ENCODE data around the gene SLC39A13. TPM values are rescaled to one million over a fixed set of nuclear protein-coding genes. Genes with fewer than 3 reads are reported as not detected.

Gene SLC39A13
- total and polyA plus RNA-seq, 2 of the 4 experiments (the other 2 are of a cell fraction): 32.4 to 144 TPM

GRCh38 chr11:47464483-47464882, 56.1 kb downstream of the SLC39A13 start:
- Histone ChIP-seq H3K27ac (ENCODE audit: insufficient read depth, low read length) (no peak overlapping the region), H3K27me3 (ENCODE audit: control insufficient read depth, insufficient read depth, low read length) (no peaks in the 10 kb centered on the region), H3K4me1 (ENCODE audit: control insufficient read depth, insufficient read depth, low read length) (peaks cover 12% of the 10 kb centered on the region), H3K36me3 (ENCODE audit: control insufficient read depth, insufficient read depth, low read length) (peaks cover 20% of the 10 kb centered on the region), H4K8ac (ENCODE audit: low read depth in 2 of 2, low read length in 2 of 2) (no peak overlapping the region), H2AFZ (replicated peaks; ENCODE audit: low read length, poor library complexity) (no peak overlapping the region), H3K18ac (ENCODE audit: low read depth, low read length) (no peak overlapping the region), H3K4me2 (ENCODE audit: low read depth, low read length) (no peak overlapping the region), H3K9me3 (ENCODE audit: control insufficient read depth, insufficient read depth, low read length) (no peaks in the 10 kb centered on the region), H3K14ac (replicated peaks; ENCODE audit: low read depth, low read length) (no peak overlapping the region), H3K4me3 (ENCODE audit: insufficient read depth, low read depth, low read length) (no peak overlapping the region), H3K4ac (ENCODE audit: low read depth, low read length) (no peak overlapping the region), H3K23ac (ENCODE audit: low read depth, low read length) (no peak overlapping the region), H2AK9ac (replicated peaks; ENCODE audit: low read depth, low read length, poor library complexity) (no peak overlapping the region), H2BK20ac (ENCODE audit: low read depth, low read length) (no peak overlapping the region), H2BK15ac (ENCODE audit: low read depth, low read length) (no peak overlapping the region), H2AK5ac (ENCODE audit: low read depth, low read length) (no peak overlapping the region), H3K56ac (ENCODE audit: extremely low read depth, insufficient read depth, low read length) (no peak overlapping the region), H3K9me1 (ENCODE audit: insufficient read depth, low read length) (peaks cover 12% of the 10 kb centered on the region), H2BK5ac (ENCODE audit: low read depth, low read length, poor library complexity, severe bottlenecking) (no peak overlapping the region), H2BK120ac (ENCODE audit: low read depth, low read length) (no peak overlapping the region), H3K9ac (ENCODE audit: low read depth, low read length) (no peak overlapping the region), H3K79me1 (ENCODE audit: low read depth in 1 of 2, low read length in 2 of 2) (peaks cover 41 to 74% of the 10 kb centered on the region in 2 experiments), H4K20me1 (ENCODE audit: insufficient read depth, low read length) (peaks cover 25% of the 10 kb centered on the region), H4K91ac (ENCODE audit: insufficient read depth, low read depth, low read length) (no peak overlapping the region), H4K5ac (ENCODE audit: low read depth, low read length) (no peak overlapping the region)
- no peak for ATAC-seq (ENCODE audit: low read depth)
- ChIA-PET POLR2A (ENCODE audit: unreplicated experiment) (no interaction called here), CTCF (interaction anchor here (0.6 kb wide), 1 partner anchor 150 kb away, joined by 3 read pairs; no protein-coding TSS in a partner anchor)
- WGBS, 2 experiments (ENCODE audit: extremely low coverage in 2 of 2, insufficient read length in 1 of 2): no CpG with 5 or more reads among the region's 5 CpGs
- TF ChIP-seq MXI1 (IDR thresholded peaks at IDR 0.05; ENCODE audit: borderline replicate concordance, low read depth, low read length) (no peak), RFX5 (IDR thresholded peaks at IDR 0.05; ENCODE audit: low read depth, low read length) (no peak), CEBPB (IDR thresholded peaks at IDR 0.05; ENCODE audit: low read depth, low read length) (no peak), RAD21 (IDR thresholded peaks at IDR 0.05; ENCODE audit: low read length) (no peak), POLR2A (IDR thresholded peaks at IDR 0.05; ENCODE audit: low read depth, low read length) (no peak), NFE2L2 (IDR thresholded peaks at IDR 0.05; ENCODE audit: low read depth, low read length) (no peak), USF2 (IDR thresholded peaks at IDR 0.05; ENCODE audit: low read depth, low read length) (no peak), MAFK (IDR thresholded peaks at IDR 0.05; ENCODE audit: low read depth, low read length) (no peak), RCOR1 (IDR thresholded peaks at IDR 0.05; ENCODE audit: insufficient replicate concordance, low read length) (no peak), SMC3 (IDR thresholded peaks at IDR 0.05; ENCODE audit: low read depth, low read length) (no peak), CHD1 (IDR thresholded peaks at IDR 0.05; ENCODE audit: low read depth, low read length) (no peak), BHLHE40 (IDR thresholded peaks at IDR 0.05; ENCODE audit: low read depth, low read length) (no peak), MAZ (IDR thresholded peaks at IDR 0.05; ENCODE audit: borderline replicate concordance, low read depth, low read length) (no peak), FOS (IDR thresholded peaks at IDR 0.05; ENCODE audit: low read depth, low read length) (no peak)
- TF ChIP-seq, protein P1, sequence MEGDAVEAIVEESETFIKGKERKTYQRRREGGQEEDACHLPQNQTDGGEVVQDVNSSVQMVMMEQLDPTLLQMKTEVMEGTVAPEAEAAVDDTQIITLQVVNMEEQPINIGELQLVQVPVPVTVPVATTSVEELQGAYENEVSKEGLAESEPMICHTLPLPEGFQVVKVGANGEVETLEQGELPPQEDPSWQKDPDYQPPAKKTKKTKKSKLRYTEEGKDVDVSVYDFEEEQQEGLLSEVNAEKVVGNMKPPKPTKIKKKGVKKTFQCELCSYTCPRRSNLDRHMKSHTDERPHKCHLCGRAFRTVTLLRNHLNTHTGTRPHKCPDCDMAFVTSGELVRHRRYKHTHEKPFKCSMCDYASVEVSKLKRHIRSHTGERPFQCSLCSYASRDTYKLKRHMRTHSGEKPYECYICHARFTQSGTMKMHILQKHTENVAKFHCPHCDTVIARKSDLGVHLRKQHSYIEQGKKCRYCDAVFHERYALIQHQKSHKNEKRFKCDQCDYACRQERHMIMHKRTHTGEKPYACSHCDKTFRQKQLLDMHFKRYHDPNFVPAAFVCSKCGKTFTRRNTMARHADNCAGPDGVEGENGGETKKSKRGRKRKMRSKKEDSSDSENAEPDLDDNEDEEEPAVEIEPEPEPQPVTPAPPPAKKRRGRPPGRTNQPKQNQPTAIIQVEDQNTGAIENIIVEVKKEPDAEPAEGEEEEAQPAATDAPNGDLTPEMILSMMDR (conservative IDR thresholded peaks at IDR 0.05; ENCODE audit: low read depth, low read length): no peak
- TF ChIP-seq, protein P2, sequence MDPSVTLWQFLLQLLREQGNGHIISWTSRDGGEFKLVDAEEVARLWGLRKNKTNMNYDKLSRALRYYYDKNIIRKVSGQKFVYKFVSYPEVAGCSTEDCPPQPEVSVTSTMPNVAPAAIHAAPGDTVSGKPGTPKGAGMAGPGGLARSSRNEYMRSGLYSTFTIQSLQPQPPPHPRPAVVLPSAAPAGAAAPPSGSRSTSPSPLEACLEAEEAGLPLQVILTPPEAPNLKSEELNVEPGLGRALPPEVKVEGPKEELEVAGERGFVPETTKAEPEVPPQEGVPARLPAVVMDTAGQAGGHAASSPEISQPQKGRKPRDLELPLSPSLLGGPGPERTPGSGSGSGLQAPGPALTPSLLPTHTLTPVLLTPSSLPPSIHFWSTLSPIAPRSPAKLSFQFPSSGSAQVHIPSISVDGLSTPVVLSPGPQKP (IDR thresholded peaks at IDR 0.05; ENCODE audit: borderline replicate concordance, low read depth, low read length): no peak
- intact Hi-C loops (cut with micrococcal nuclease) (no loop called here), in situ Hi-C loops (cut with MboI; ENCODE audit: low sequenced_read_pairs) (no loop called here), dilution Hi-C loops (cut with HindIII; ENCODE audit: low sequenced_read_pairs, unreplicated experiment) (no loop called here)
- BruUV-seq (replicated peaks): no TSS peak
- DNase-seq: peak; percentile 42

Measured in IMR-90 (cell line).